LoVo (cell line): ENCODE data around the gene HOXB1.
"Not testable (repeated sequence)": the region's sequence is repeated elsewhere in the genome, so short reads cannot be mapped to it uniquely, and the experiment has no call there.

Experiments
- DNase-seq: peaks from one replicate; pipeline ENCODE4 v3.0.0-alpha.2; 2016; ENCODE audit warnings: low spot score

Gene HOXB1

DNA sequence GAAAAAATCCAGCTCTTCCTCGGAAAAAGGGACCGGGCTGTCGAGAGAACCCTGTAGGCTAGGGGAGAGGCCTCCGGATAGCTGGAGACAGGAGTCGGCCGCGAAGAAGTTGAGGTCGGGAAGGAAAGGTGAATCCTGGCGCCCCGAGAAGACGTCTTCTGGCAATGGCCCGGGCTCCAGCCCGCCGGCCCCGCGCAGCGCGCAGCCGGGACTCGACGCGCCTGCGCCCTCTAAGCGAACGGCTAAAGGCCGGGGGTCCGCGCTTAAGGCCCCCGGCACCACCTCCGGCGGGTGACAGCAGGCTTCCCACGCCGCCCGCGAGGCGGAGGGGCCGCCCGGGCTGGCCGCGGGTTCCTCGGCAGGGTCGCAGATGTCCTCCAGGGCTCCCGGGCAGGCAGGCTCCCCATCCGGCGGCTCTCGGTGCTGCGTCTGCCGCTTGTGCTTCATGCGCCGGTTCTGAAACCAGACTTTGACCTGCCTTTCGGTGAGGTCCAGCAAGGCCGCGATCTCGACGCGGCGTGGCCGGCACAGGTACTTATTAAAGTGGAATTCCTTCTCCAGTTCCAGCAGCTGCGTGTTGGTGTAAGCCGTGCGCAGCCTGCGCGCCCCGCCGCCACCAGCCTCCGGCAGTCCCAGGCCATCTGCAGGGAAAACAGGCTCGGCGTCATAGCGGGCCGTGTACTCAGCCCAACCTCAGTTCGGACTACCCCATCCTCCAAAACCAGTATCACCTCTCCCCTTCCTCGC, 12.5 kb upstream of the HOXB1 start:
- DNase-seq, result no peak

- DNase-seq, result no peak
Measured at GRCh38 chr17:48542698-48543106, 11.9 kb upstream of the HOXB1 start.

- DNase-seq, result no peak
Measured at GRCh38 chr17:48542114-48542656, 11.4 kb upstream of the HOXB1 start.

DNA sequence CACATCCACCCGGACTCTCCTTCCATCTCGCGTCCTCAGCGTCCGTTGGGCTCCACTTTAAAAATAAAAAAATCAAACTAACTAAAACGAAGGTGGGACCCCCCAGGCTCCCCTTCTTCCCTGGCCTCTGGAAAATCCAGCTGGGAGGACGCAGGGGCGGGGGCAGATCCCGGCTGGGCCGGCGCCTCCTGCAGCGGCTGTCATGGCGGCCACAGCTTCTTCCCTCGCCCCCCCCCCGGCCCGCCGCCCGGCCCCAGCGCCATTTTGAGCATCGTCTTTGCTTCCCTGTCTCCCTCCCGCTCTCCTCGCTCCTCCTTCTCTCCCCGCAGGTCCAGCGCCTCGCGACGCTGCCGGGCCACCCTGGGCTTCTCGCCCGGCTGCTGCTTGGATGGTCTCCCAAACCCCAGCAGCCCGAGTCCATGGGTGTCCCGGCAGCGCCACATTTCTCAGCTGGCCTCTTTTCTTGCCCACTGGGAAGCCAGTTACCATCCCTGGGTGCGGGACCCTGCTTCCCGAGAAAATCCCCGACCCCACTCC, 10.8 kb upstream of the HOXB1 start:
- no peak for DNase-seq

GRCh38 chr17:48541036-48541576, 10.3 kb upstream of the HOXB1 start:
- no peak for DNase-seq

- DNase-seq, result no peak
Measured at GRCh38 chr17:48540213-48540612, 9.4 kb upstream of the HOXB1 start.

GRCh38 chr17:48539177-48539576, 8.4 kb upstream of the HOXB1 start:
- DNase-seq, result no peak

DNA sequence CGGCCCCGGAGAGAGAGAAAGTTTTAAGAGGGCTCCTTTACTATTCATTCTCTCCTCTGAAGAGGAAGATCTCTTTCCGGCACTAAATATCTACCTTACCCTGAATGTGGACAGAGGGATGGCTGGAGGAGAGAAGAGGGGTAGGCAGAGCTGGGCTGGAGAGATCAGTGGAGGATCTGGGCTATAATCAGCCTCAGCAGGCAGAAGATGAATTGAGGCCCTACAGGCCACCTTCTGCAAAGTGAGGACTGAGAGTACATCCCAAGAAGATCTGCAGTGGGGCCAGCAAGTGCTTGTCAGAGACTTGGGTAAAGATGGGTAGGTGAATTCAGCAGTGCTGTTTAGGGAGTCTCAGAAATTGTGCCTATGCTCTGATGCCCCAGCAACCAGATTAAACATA, 6.5 kb upstream of the HOXB1 start:
- DNase-seq, result no peak

DNA sequence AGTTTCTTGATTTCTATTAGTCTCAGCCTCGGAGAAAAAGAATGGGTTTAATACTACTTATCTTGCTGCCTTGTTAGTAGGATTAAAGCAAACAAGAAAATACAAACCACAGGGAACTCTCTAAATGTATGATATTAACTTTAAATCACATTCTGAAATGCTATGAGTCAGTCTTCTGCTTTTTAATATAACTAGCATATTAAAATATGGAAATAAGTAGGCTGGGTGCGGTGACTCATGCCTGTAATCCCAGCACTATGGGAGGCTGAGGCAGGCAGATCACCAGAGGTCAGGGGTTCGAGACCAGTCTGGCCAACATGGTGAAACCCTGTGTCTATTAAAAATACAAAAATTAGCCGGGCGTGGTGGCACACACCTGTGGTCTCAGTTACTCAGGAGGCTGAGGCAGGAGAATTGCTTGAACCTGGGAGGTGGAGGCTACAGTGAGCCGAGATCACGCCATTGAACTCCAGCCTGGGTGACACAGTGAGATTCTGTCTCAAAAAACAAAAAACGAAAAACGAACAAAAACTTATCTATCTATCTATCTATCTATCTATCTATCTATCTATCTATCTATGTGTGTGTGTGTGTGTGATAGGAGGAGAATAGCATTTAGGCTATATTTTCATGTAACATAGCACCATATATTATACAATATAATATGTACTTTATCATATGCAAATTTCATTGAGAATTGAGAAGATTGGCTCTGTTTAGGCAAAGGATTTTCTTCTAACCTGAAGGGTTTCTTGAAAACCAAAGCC, 5.2 kb upstream of the HOXB1 start:
- DNase-seq, result not testable (repeated sequence)

- no peak for DNase-seq
Measured at GRCh38 chr17:48532261-48532660, 1.4 kb upstream of the HOXB1 start.

- DNase-seq, result no peak
Measured at GRCh38 chr17:48530208-48530886, 464 bp downstream of the HOXB1 start.

DNA sequence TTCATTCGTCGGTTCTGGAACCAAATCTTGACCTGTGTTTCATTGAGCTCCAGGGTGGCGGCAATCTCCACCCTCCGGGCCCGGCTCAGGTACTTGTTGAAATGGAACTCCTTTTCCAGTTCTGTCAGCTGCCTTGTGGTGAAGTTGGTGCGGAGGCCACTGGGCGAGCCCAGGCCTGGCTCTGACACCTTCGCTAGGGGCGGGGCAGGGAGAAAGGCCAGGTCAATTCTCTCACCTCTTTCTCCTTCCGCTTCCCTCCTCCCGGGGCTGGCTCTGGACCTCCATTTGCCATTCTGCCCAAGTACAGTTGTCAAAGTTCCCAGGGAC, 1.2 kb downstream of the HOXB1 start:
- no peak for DNase-seq

DNA sequence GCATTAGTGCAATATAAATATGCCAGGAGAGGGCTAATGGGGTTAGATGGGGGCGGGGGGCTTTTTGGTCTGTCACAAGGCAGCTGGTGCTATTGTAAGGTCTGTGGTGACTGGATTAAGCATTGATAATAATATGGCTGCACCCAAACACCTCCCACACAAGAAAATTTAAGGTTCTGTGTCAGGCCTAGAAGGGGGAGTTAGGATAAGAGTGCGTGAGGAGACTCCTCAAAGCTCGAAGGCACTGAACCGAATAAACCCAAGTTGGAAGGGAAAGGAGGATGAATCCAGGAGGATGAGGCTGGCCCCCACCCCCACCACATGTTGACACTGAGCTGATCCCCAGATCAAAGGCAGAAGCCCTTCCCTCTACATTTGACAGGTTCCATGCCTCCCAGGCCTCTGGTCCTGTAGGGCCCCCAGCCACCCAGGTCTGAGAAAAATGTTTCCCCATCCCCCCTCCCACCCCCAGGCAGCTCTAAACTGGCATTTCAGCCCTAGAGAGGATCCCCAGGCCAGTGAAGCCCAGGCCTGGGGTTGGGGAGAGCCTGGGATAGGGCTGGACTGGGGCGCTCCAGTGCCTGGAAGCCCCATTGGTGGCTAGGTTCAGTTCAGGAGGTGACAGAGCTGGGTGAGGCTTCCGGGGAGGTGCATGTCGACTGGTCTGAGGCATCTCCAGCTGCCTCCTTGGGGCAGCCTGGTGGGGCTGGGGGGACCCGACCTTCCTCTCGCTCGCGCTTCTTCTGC, 1.7 kb downstream of the HOXB1 start:
- DNase-seq, result no peak

GRCh38 chr17:48528153-48528935, 2.5 kb downstream of the HOXB1 start:
- DNase-seq, result no peak

DNA sequence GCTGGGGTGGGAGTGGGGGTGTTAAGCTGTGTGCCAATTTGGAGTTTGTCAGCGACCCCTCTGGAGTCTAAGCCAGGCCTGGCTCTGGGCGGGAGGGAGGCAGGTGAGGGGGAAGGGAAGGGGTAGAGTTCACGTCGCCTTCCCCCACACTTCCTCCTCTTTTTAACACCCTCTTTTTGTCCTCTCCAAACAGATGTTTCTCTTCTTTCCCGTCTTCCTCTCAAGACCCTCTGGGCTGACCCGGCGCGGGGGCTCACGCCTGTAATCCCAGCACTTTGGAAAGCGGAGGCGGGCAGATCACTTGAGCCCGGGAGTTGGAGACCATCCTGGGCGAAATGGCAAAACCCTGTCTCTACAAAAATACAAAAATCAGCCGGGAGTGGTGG, 3.3 kb downstream of the HOXB1 start:
- DNase-seq, result no peak

GRCh38 chr17:48526608-48527546, 3.9 kb downstream of the HOXB1 start:
- no peak for DNase-seq

DNA sequence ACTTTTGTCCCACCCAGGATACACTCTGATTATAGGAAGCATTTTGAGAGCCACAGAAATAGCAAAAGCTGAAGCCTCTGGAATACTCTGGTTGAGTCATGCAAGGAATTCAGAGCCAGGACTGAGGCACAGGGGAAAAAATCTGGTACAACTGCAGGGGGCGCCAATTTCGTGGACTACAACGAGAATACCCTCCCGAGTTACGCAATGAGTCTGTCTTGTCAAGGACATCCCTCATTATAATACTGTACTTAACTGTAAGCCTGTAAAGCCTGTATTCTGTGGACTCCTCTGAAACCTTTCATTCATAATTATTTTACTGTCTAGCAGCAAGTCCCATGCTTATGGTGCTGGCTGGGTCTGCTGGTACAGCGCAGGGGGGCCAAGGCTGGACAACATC, 7.8 kb downstream of the HOXB1 start:
- no peak for DNase-seq

DNA sequence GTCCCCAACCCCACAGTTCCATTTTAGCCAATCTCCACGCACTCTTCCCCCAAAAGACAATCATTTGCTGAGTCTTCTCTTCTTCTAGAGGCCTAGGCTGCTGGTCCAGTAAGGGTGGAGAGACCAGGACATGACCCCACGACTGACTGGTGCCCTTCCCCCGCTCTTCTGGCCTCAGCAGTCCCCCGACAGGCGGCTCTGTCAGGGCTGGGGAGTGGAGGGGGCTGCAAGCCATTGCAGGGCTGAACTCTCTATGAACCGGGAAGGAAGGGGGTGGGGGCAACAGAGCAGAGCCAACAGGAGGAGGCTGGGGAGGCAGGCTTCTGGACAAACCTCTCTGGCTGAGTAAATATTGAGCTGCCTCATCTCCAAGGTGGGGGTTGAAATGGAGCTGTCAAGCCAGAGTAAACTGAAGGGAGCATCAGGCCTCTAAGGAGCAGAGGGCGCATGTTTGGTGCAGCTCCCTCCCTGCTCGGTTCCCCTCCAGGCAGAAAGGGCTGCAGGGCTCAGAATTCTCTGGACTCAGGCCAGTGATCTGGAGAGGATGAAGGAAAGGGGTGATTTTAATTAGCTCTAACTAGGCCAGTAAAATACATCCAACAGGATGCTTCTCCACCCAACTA, 8.7 kb downstream of the HOXB1 start:
- no peak for DNase-seq

DNA sequence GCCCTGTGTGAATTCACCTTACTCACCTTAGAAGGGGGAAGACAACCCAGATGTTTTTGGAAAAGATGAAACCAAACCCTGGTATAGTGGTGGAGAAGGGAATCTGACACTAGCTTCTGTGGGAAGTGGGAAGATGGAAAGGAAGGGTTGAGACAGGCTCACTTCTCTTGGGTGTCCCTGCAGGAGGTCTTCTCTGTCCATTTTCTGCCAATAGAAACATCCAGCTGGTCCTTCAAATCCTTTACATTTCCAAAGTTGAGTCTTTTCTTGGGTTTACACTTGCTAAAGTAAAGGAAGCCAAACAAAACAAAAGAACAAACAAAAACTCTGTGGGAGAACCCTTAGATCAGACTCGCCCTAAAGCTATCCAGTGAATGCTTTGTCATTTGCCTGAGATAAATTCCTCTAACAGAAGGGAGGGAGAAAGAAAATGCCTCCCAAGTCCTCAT, 10.2 kb downstream of the HOXB1 start:
- no peak for DNase-seq
